CD4-positive, alpha-beta T cell treated with Interferon alpha-2 for 1 hour (primary cell): ENCODE data around the gene PTGS1.
"Not testable (repeated sequence)": the region's sequence is repeated elsewhere in the genome, so short reads cannot be mapped to it uniquely, and the experiment has no call there.

Source experiments
- DNase-seq, 2 donors: peaks; one replicate each; pipeline ENCODE4 v3.0.0-alpha.2; 2020 to 2022

The PTGS1 gene

GRCh38 chr9:122402403-122402871 lies 31.6 kb downstream of the PTGS1 start:
- no peak for DNase-seq

GRCh38 chr9:122402874-122403273 lies 32.0 kb downstream of the PTGS1 start:
- DNase-seq: no peak

- no peak for DNase-seq
Measured at GRCh38 chr9:122403381-122404000, 32.7 kb downstream of the PTGS1 start.

- not testable (repeated sequence) for DNase-seq
Measured at GRCh38 chr9:122405304-122406069, 34.7 kb downstream of the PTGS1 start.

- DNase-seq: no peak
Measured at GRCh38 chr9:122406070-122406890, 35.5 kb downstream of the PTGS1 start.

- not testable (repeated sequence) for DNase-seq
Measured at GRCh38 chr9:122414108-122414507, 43.3 kb downstream of the PTGS1 start.

- DNase-seq: no peak
Measured at GRCh38 chr9:122418016-122418415, 47.2 kb downstream of the PTGS1 start.

GRCh38 chr9:122420315-122420714 lies 49.5 kb downstream of the PTGS1 start:
- DNase-seq: no peak

- DNase-seq: no peak
Measured at GRCh38 chr9:122425087-122425486, 54.3 kb downstream of the PTGS1 start.

GRCh38 chr9:122426723-122427122 lies 55.9 kb downstream of the PTGS1 start:
- DNase-seq: no peak

- no peak for DNase-seq
Measured at GRCh38 chr9:122442568-122442967, 71.7 kb downstream of the PTGS1 start.

GRCh38 chr9:122444041-122444733 lies 73.4 kb downstream of the PTGS1 start:
- no peak for DNase-seq
